Liver (tissue), 9 donors: ENCODE measurements around the gene FRMD6. TPM values are rescaled to one million over a fixed set of nuclear protein-coding genes. Genes with fewer than 3 reads are reported as not detected.

Source experiments
- DNase-seq: peaks from one replicate; pipeline ENCODE4 v3.0.0-alpha.2; 2017; ENCODE audit warnings: low spot score
- H3K27ac ChIP-seq, 2 donors: one replicate each; pipeline ENCODE4 v1.7.0; 2013; ENCODE audit warnings: inconsistent platforms in 2 of 2, low read length in 2 of 2, control low read depth in 1 of 2, low read depth in 1 of 2, mild to moderate bottlenecking in 1 of 2
- H3K27me3 ChIP-seq, 4 donors: one replicate each; pipeline versions ENCODE4 v1.6.1 to v1.7.0; 2013; ENCODE audit warnings: low read length in 3 of 4, inconsistent platforms in 1 of 4, mild to moderate bottlenecking in 1 of 4, moderate library complexity in 1 of 4; ENCODE audit not compliant: control insufficient read depth in 4 of 4, insufficient read depth in 4 of 4
- H3K36me3 ChIP-seq, 4 donors: one replicate each; pipeline versions ENCODE4 v1.6.1 to v1.7.0; 2013; ENCODE audit warnings: low read length in 3 of 4, mild to moderate bottlenecking in 3 of 4, low read depth in 1 of 4, moderate library complexity in 1 of 4; ENCODE audit not compliant: control insufficient read depth in 4 of 4, insufficient read depth in 3 of 4
- H3K4me1 ChIP-seq, 4 donors: one replicate each; pipeline versions ENCODE4 v1.6.1 to v1.7.0; 2013; ENCODE audit warnings: low read length in 3 of 4, mild to moderate bottlenecking in 3 of 4, moderate library complexity in 1 of 4; ENCODE audit not compliant: control insufficient read depth in 4 of 4, insufficient read depth in 4 of 4
- H3K4me3 ChIP-seq, 3 donors: one replicate each; pipeline versions ENCODE4 v1.6.1 to v1.7.0; 2013; ENCODE audit warnings: low read length in 3 of 3, control low read depth in 1 of 3, low read depth in 1 of 3, mild to moderate bottlenecking in 1 of 3
- H3K9ac ChIP-seq, 2 donors: one replicate each; pipeline ENCODE4 v1.7.0; 2013; ENCODE audit warnings: low read length in 2 of 2, mild to moderate bottlenecking in 2 of 2, moderate library complexity in 2 of 2, control low read depth in 1 of 2, low read depth in 1 of 2
- H3K9me3 ChIP-seq, 4 donors: one replicate each; pipeline versions ENCODE4 v1.6.1 to v1.7.0; 2013; ENCODE audit warnings: low read length in 3 of 4; ENCODE audit not compliant: control insufficient read depth in 4 of 4
- EGR1 ChIP-seq, 2 donors: IDR thresholded peaks; 2 replicates each; pipeline ENCODE4 v1.6.1; 2016 to 2018; ENCODE audit warnings: antibody characterized with exemption in 2 of 2, low read depth in 2 of 2
- FOXA1 ChIP-seq: IDR thresholded peaks from 2 replicates; pipeline ENCODE4 v1.6.1; 2016; ENCODE audit warnings: antibody characterized with exemption
- FOXA2 ChIP-seq: IDR thresholded peaks from 2 replicates; pipeline ENCODE4 v1.6.1; 2016; ENCODE audit warnings: antibody characterized with exemption
- GABPA ChIP-seq, 2 donors: IDR thresholded peaks in 1 of 2; conservative IDR thresholded peaks in 1 of 2; 2 replicates each; pipeline ENCODE4 v1.6.1; 2016; ENCODE audit warnings: antibody characterized with exemption in 2 of 2, mild to moderate bottlenecking in 1 of 2, moderate library complexity in 1 of 2
- HNF4A ChIP-seq, 2 donors: conservative IDR thresholded peaks; 2 replicates each; pipeline ENCODE4 v1.6.1; 2016; ENCODE audit warnings: antibody characterized with exemption in 2 of 2, mild to moderate bottlenecking in 2 of 2
- HNF4G ChIP-seq: IDR thresholded peaks from 2 replicates; pipeline ENCODE4 v1.6.1; 2016; ENCODE audit warnings: antibody characterized with exemption
- JUND ChIP-seq, 2 donors: IDR thresholded peaks; 2 replicates each; pipeline ENCODE4 v1.6.1; 2016; ENCODE audit warnings: antibody characterized with exemption in 2 of 2
- RAD21 ChIP-seq, 2 donors: IDR thresholded peaks; 2 replicates each; pipeline ENCODE4 v1.6.1; 2016; ENCODE audit warnings: antibody characterized with exemption in 2 of 2, mild to moderate bottlenecking in 2 of 2
- RXRA ChIP-seq, 2 donors: IDR thresholded peaks; 2 replicates each; pipeline ENCODE4 v1.6.1; 2017 to 2018; ENCODE audit warnings: antibody characterized with exemption in 2 of 2, mild to moderate bottlenecking in 1 of 2
- TAF1 ChIP-seq: conservative IDR thresholded peaks from 2 replicates; pipeline ENCODE4 v1.6.1; 2016; ENCODE audit warnings: antibody characterized with exemption, mild to moderate bottlenecking
- YY1 ChIP-seq: IDR thresholded peaks from 2 replicates; pipeline ENCODE4 v1.6.1; 2016; ENCODE audit warnings: antibody characterized with exemption, mild to moderate bottlenecking
- WGBS: extraction: QIAGEN DNeasy Blood & Tissue Kit; methylation state at CpG from one replicate; pipeline ENCODE4 v1.1.7; 2013; 5-methylcytosine and 5-hydroxymethylcytosine counted together
- polyA plus RNA-seq, 2 donors: library from polyadenylated mRNA; stranded (reverse) in 1 of 2; unstranded in 1 of 2; fragments of 200-250 nt in 1 of 2; fragments of >200 nt in 1 of 2; fragmentation: Nextera tagmentation in 1 of 2; extraction: Ambion mirVana in 1 of 2; gene quantifications; one replicate each; pipeline versions ENCODE4 v1.2.1 to v1.2.3, GENCODE V29; 2013 to 2015
- total RNA-seq, 2 donors: library from RNA; depleted of rRNA; stranded (reverse); fragments of >200 nt; gene quantifications; one replicate each; pipeline ENCODE4 v1.2.3, GENCODE V29; 2014
- TF ChIP-seq, protein P1 (sequence below): IDR thresholded peaks from 2 replicates; pipeline ENCODE4 v1.6.1; 2016; ENCODE audit warnings: antibody characterized with exemption, mild to moderate bottlenecking
- TF ChIP-seq, protein P2 (sequence below): IDR thresholded peaks from 2 replicates; pipeline ENCODE4 v1.6.1; 2016; ENCODE audit warnings: antibody characterized with exemption
- TF ChIP-seq, protein P3 (sequence below): IDR thresholded peaks from 2 replicates; pipeline ENCODE4 v1.6.1; 2016; ENCODE audit warnings: antibody characterized with exemption
- TF ChIP-seq, protein P4 (sequence below): IDR thresholded peaks from 2 replicates; pipeline ENCODE4 v1.6.1; 2016; ENCODE audit warnings: antibody characterized with exemption
- TF ChIP-seq, protein P5 (sequence below): fragments of 150-350 bp; IDR thresholded peaks from 2 replicates; pipeline ENCODE4 v1.5.1; 2017; ENCODE audit warnings: improper control_type of control experiment, low read depth, low read length; ENCODE audit not compliant: missing input control
- donor health status: healthy.
- donor health status: healthy.
- donor health status: healthy.
- donor health status: healthy.
- donor health status: healthy.

Gene FRMD6
- total and polyA plus RNA-seq, 4 donors, result 2.4 to 10.0 (median 3.4) TPM

DNA sequence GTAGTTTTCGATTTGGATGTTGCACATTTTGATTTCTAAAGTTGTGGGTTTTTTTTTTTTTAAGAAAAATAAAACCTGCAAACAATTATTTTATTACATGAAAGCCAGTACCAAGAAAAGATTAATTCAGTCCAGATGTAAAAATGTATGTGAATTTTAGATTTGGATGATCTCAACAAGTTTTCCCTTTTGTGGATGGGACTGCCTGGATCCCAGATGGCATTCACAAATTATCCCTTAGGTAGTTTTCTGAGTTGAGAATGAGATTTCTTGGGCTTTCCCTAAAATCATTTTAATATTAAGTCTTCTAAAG, 2.8 kb downstream of the FRMD6 start:
- Histone ChIP-seq H3K9ac (no peak overlapping the region), H3K27me3 (no peaks in the 10 kb centered on the region), H3K27ac (no peak overlapping the region), H3K4me3 (no peak overlapping the region), H3K9me3 (no peaks in the 10 kb centered on the region), H3K4me1 (peaks cover 0 to 16% (median 10%) of the 10 kb centered on the region in 4 donors), H3K36me3 (no peaks in the 10 kb centered on the region)
- TF ChIP-seq RXRA (IDR thresholded peaks at IDR 0.05), result no peak
- TF ChIP-seq EGR1 (IDR thresholded peaks at IDR 0.05; ENCODE audit: low read depth in 2 of 2), result no peak
- TF ChIP-seq, protein P1, sequence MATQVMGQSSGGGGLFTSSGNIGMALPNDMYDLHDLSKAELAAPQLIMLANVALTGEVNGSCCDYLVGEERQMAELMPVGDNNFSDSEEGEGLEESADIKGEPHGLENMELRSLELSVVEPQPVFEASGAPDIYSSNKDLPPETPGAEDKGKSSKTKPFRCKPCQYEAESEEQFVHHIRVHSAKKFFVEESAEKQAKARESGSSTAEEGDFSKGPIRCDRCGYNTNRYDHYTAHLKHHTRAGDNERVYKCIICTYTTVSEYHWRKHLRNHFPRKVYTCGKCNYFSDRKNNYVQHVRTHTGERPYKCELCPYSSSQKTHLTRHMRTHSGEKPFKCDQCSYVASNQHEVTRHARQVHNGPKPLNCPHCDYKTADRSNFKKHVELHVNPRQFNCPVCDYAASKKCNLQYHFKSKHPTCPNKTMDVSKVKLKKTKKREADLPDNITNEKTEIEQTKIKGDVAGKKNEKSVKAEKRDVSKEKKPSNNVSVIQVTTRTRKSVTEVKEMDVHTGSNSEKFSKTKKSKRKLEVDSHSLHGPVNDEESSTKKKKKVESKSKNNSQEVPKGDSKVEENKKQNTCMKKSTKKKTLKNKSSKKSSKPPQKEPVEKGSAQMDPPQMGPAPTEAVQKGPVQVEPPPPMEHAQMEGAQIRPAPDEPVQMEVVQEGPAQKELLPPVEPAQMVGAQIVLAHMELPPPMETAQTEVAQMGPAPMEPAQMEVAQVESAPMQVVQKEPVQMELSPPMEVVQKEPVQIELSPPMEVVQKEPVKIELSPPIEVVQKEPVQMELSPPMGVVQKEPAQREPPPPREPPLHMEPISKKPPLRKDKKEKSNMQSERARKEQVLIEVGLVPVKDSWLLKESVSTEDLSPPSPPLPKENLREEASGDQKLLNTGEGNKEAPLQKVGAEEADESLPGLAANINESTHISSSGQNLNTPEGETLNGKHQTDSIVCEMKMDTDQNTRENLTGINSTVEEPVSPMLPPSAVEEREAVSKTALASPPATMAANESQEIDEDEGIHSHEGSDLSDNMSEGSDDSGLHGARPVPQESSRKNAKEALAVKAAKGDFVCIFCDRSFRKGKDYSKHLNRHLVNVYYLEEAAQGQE, result no peak
- TF ChIP-seq RAD21 (IDR thresholded peaks at IDR 0.05), result no peak
- TF ChIP-seq FOXA1, result no peak
- TF ChIP-seq, protein P2, sequence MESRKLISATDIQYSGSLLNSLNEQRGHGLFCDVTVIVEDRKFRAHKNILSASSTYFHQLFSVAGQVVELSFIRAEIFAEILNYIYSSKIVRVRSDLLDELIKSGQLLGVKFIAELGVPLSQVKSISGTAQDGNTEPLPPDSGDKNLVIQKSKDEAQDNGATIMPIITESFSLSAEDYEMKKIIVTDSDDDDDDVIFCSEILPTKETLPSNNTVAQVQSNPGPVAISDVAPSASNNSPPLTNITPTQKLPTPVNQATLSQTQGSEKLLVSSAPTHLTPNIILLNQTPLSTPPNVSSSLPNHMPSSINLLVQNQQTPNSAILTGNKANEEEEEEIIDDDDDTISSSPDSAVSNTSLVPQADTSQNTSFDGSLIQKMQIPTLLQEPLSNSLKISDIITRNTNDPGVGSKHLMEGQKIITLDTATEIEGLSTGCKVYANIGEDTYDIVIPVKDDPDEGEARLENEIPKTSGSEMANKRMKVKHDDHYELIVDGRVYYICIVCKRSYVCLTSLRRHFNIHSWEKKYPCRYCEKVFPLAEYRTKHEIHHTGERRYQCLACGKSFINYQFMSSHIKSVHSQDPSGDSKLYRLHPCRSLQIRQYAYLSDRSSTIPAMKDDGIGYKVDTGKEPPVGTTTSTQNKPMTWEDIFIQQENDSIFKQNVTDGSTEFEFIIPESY, result no peak
- no peak for TF ChIP-seq YY1
- TF ChIP-seq JUND (IDR thresholded peaks at IDR 0.05), result no peak
- TF ChIP-seq, protein P3, sequence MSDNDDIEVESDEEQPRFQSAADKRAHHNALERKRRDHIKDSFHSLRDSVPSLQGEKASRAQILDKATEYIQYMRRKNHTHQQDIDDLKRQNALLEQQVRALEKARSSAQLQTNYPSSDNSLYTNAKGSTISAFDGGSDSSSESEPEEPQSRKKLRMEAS, result no peak
- TF ChIP-seq HNF4G, result no peak
- no peak for TF ChIP-seq TAF1
- TF ChIP-seq, protein P4, sequence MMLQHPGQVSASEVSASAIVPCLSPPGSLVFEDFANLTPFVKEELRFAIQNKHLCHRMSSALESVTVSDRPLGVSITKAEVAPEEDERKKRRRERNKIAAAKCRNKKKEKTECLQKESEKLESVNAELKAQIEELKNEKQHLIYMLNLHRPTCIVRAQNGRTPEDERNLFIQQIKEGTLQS, result no peak
- TF ChIP-seq FOXA2, result no peak
- no peak for TF ChIP-seq HNF4A (conservative IDR thresholded peaks at IDR 0.05)
- TF ChIP-seq, protein P5, sequence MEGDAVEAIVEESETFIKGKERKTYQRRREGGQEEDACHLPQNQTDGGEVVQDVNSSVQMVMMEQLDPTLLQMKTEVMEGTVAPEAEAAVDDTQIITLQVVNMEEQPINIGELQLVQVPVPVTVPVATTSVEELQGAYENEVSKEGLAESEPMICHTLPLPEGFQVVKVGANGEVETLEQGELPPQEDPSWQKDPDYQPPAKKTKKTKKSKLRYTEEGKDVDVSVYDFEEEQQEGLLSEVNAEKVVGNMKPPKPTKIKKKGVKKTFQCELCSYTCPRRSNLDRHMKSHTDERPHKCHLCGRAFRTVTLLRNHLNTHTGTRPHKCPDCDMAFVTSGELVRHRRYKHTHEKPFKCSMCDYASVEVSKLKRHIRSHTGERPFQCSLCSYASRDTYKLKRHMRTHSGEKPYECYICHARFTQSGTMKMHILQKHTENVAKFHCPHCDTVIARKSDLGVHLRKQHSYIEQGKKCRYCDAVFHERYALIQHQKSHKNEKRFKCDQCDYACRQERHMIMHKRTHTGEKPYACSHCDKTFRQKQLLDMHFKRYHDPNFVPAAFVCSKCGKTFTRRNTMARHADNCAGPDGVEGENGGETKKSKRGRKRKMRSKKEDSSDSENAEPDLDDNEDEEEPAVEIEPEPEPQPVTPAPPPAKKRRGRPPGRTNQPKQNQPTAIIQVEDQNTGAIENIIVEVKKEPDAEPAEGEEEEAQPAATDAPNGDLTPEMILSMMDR, result no peak
- no peak for TF ChIP-seq GABPA (IDR thresholded peaks at IDR 0.05 in 1 of 2, conservative IDR thresholded peaks at IDR 0.05 in 1 of 2)
- WGBS, result 84% methylated on average over 1 of the region's 1 CpG
- DNase-seq, result no peak

DNA sequence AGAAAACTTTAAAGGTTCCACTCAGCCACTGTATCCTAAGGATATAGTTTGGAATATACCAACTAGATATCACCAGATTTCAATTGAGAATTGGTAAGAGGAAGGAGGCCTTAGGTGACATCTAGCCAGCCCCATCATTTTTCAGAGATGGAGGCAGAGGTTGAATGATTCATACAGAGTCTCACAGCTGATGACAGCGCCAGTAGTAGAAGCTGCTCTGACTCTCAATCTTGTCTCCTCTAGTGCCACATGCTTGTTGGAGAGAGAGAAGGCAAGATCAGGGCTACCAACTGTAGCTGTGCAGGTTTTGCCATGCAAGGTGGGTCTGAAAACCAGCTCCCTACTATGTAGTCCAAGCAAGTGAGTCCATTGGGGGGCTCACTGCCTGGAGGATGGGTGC, 6.1 kb downstream of the FRMD6 start:
- DNase-seq, result no peak
- Histone ChIP-seq H3K9me3 (no peaks in the 10 kb centered on the region), H3K9ac (no peak overlapping the region), H3K27me3 (no peaks in the 10 kb centered on the region), H3K4me3 (no peak overlapping the region), H3K4me1 (peaks cover 0 to 7% (median 4%) of the 10 kb centered on the region in 4 donors), H3K27ac (no peak overlapping the region), H3K36me3 (peaks cover 0 to 1% (median 0%) of the 10 kb centered on the region in 4 donors)
- WGBS, result 99% methylated on average over 1 of the region's 1 CpG
- TF ChIP-seq, protein P3, result no peak
- TF ChIP-seq, protein P2, result no peak
- TF ChIP-seq RAD21 (IDR thresholded peaks at IDR 0.05) (no peak), TAF1 (no peak)
- TF ChIP-seq, protein P5, result no peak
